HepG2 (cell line): ENCODE data around the gene NAGS. TPM values are rescaled to one million over a fixed set of nuclear protein-coding genes. Genes with fewer than 3 reads are reported as not detected.
A peak's percentile ranks its signal among the peaks of the same experiment; 100 is the strongest.

Source experiments
- AHDC1 ChIP-seq: sonication (generic); formaldehyde crosslinking; IDR thresholded peaks from 2 replicates; pipeline ENCODE4 v1.5.1; 2020; ENCODE audit warnings: mild to moderate bottlenecking, missing genetic modification reagents, borderline replicate concordance
- ATF7 ChIP-seq, 2 experiments: fragments of 450-650 bp in 1 of 2; sonication (generic) in 1 of 2; formaldehyde crosslinking in 1 of 2; IDR thresholded peaks; 2 replicates each; pipeline versions ENCODE4 v1.4.0 to v1.6.1; 2016 to 2020; ENCODE audit warnings: antibody characterized with exemption in 1 of 2, mild to moderate bottlenecking in 1 of 2, missing genetic modification reagents in 1 of 2
- FOXP1 ChIP-seq, 2 experiments: fragments of 450-650 bp in 1 of 2; IDR thresholded peaks; 2 replicates each; pipeline ENCODE4 v1.6.1; 2017 to 2018; ENCODE audit warnings: antibody characterized with exemption in 1 of 2
- HINFP ChIP-seq: sonication (generic); formaldehyde crosslinking; IDR thresholded peaks from 2 replicates; pipeline ENCODE4 v1.4.0; 2020; ENCODE audit warnings: low read depth, mild to moderate bottlenecking, missing genetic modification reagents
- KIAA2018 ChIP-seq: sonication (generic); formaldehyde crosslinking; IDR thresholded peaks from 2 replicates; pipeline ENCODE4 v1.5.0; 2020; ENCODE audit warnings: mild to moderate bottlenecking, missing genetic modification reagents, borderline replicate concordance
- MED1 ChIP-seq: sonication (generic); formaldehyde crosslinking; IDR thresholded peaks from 2 replicates; pipeline ENCODE4 v1.4.0; 2020; ENCODE audit warnings: missing genetic modification reagents
- TCF7 ChIP-seq: sonication (generic); IDR thresholded peaks from 2 replicates; pipeline ENCODE4 v1.6.1; 2016; ENCODE audit warnings: antibody characterized with exemption, low read depth
- ZNF34 ChIP-seq: sonication (generic); formaldehyde crosslinking; IDR thresholded peaks from 2 replicates; pipeline ENCODE4 v1.4.0; 2020; ENCODE audit warnings: mild to moderate bottlenecking, missing genetic modification reagents, borderline replicate concordance
- ZNF878 ChIP-seq: sonication (generic); formaldehyde crosslinking; IDR thresholded peaks from 2 replicates; pipeline ENCODE4 v1.8.1; 2023; ENCODE audit warnings: mild to moderate bottlenecking, missing genetic modification reagents, moderate library complexity
- polyA plus RNA-seq, 8 experiments: library from polyadenylated mRNA; depleted of rRNA in 3 of 8; stranded (reverse) in 7 of 8; unstranded in 1 of 8; fragments of >200 nt; fragmentation: Illumina TruSeq in 4 of 8; extraction: Trizol in 4 of 8; gene quantifications; 2 replicates each; pipeline versions ENCODE4 v1.2.1 to v1.2.3, GENCODE V29; 2011 to 2016; ENCODE audit warnings: low read depth in 4 of 8, missing spikeins in 1 of 8, mixed read lengths in 1 of 8; ENCODE audit not compliant: insufficient read depth in 1 of 8
- total RNA-seq, 5 experiments: library from RNA; depleted of rRNA; stranded (reverse); fragments of >200 nt; fragmentation: Illumina TruSeq; extraction: Trizol; gene quantifications; 2 replicates each; pipeline ENCODE4 v1.2.3, GENCODE V29; 2016; ENCODE audit warnings: low read depth in 1 of 5
- TF ChIP-seq, protein P1 (sequence below): sonication (generic); formaldehyde crosslinking; IDR thresholded peaks from 2 replicates; pipeline ENCODE4 v1.8.0; 2022; ENCODE audit warnings: mild to moderate bottlenecking, missing genetic modification reagents; ENCODE audit not compliant: insufficient replicate concordance

The NAGS gene
- total and polyA plus RNA-seq, 2 of the 13 experiments (the other 11 are each of a cell fraction or from before 2014, with no cell fraction given), result 4.3 to 5.1 TPM

- TF ChIP-seq KIAA2018 (CRISPR knock-in tag) (peak; percentile 69; the same call in 1 of the 2 replicates), TCF7 (0 out of 2 replicates have a peak, but pooled peaks have one; percentile 1), AHDC1 (CRISPR knock-in tag) (no peak), HINFP (CRISPR knock-in tag) (0 out of 2 replicates have a peak, but pooled peaks have one; percentile 53), ZNF878 (CRISPR knock-in tag) (peak; percentile 84; the same call in 1 of the 2 replicates), MED1 (CRISPR knock-in tag) (no peak), ATF7 (IDR thresholded peaks at IDR 0.05) (no peak), ATF7 (CRISPR knock-in tag; IDR thresholded peaks at IDR 0.05) (no peak), ZNF34 (CRISPR knock-in tag) (0 out of 2 replicates have a peak, but pooled peaks have one; percentile 37), FOXP1 (IDR thresholded peaks at IDR 0.05) (no peak), FOXP1 (CRISPR knock-in tag; IDR thresholded peaks at IDR 0.05) (peak; percentile 10; the same call in 1 of the 2 replicates)
- TF ChIP-seq, protein P1, sequence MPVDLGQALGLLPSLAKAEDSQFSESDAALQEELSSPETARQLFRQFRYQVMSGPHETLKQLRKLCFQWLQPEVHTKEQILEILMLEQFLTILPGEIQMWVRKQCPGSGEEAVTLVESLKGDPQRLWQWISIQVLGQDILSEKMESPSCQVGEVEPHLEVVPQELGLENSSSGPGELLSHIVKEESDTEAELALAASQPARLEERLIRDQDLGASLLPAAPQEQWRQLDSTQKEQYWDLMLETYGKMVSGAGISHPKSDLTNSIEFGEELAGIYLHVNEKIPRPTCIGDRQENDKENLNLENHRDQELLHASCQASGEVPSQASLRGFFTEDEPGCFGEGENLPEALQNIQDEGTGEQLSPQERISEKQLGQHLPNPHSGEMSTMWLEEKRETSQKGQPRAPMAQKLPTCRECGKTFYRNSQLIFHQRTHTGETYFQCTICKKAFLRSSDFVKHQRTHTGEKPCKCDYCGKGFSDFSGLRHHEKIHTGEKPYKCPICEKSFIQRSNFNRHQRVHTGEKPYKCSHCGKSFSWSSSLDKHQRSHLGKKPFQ (CRISPR knock-in tag), result peak; percentile 28
Measured at GRCh38 chr17:44000871-44001460, 3.5 kb upstream of the NAGS start (continued).
